ENCODE measurements around the gene NACA.
"Not testable (repeated sequence)": the region's sequence is repeated elsewhere in the genome, so short reads cannot be mapped to it uniquely, and the experiment has no call there.

The NACA gene

GRCh38 chr12:56723889-56724700 lies 1.0 kb downstream of the NACA start:
- DNase-seq: no peak

- DNase-seq: no peak
Measured at GRCh38 chr12:56723352-56723751, 1.7 kb downstream of the NACA start.

- no peak for DNase-seq
Measured at GRCh38 chr12:56722832-56723231, 2.3 kb downstream of the NACA start.

GRCh38 chr12:56721721-56722120 lies 3.4 kb downstream of the NACA start:
- DNase-seq: no peak

GRCh38 chr12:56721216-56721615 lies 3.9 kb downstream of the NACA start:
- no peak for DNase-seq

- no peak for DNase-seq
Measured at GRCh38 chr12:56720731-56721151, 4.4 kb downstream of the NACA start.

GRCh38 chr12:56719056-56719455 lies 6.0 kb downstream of the NACA start:
- DNase-seq: no peak

GRCh38 chr12:56718636-56719035 lies 6.5 kb downstream of the NACA start:
- no peak for DNase-seq

- DNase-seq: no peak
Measured at GRCh38 chr12:56718149-56718548, 7.0 kb downstream of the NACA start.

- no peak for DNase-seq
Measured at GRCh38 chr12:56716933-56717880, 7.9 kb downstream of the NACA start.

GRCh38 chr12:56716458-56716857 lies 8.6 kb downstream of the NACA start:
- no peak for DNase-seq

- no peak for DNase-seq
Measured at GRCh38 chr12:56715798-56716197, 9.3 kb downstream of the NACA start.

- DNase-seq: no peak
Measured at GRCh38 chr12:56714431-56714929, 10.6 kb downstream of the NACA start.

- no peak for DNase-seq
Measured at GRCh38 chr12:56713345-56713744, 11.8 kb downstream of the NACA start.

- no peak for DNase-seq
Measured at GRCh38 chr12:56709759-56710376, 15.2 kb downstream of the NACA start.

GRCh38 chr12:56704522-56704921 lies 20.6 kb downstream of the NACA start:
- DNase-seq: not testable (repeated sequence)

GRCh38 chr12:56699020-56699661 lies 26.0 kb downstream of the NACA start:
- DNase-seq: no peak

- no peak for DNase-seq
Measured at GRCh38 chr12:56695327-56696101, 29.6 kb downstream of the NACA start.

- no peak for DNase-seq
Measured at GRCh38 chr12:56694161-56694560, 30.9 kb downstream of the NACA start.

GRCh38 chr12:56688846-56689109 lies 36.3 kb downstream of the NACA start:
- DNase-seq: no peak

- DNase-seq: peak; percentile 98
Measured at GRCh38 chr12:56688129-56688845, 36.8 kb downstream of the NACA start, which contains the start of gene PTGES3. Gene PTGES3 (minus strand): TSS chr12:56688284. CDS start chr12:56687999, 285 bp downstream.
